Left lung (tissue), 10 donors: Measurements from ENCODE around the gene DDX39A. TPM values are rescaled to one million over a fixed set of nuclear protein-coding genes. Genes with fewer than 3 reads are reported as not detected.

Experiments
- ATAC-seq: fragments of 200-7000 bp; cut with Tn5 transposase; one replicate; pipeline ENCODE4 v1.9.1; 2020; ENCODE audit warnings: moderate library complexity
- DNase-seq, 4 donors: peaks; one replicate each; pipeline ENCODE4 v3.0.0-alpha.2; 2013 to 2020
- H3K27ac ChIP-seq, 2 donors: fragments of 200-600 bp; sonication (generic) in 1 of 2; one replicate each; pipeline versions ENCODE4 v1.5.0 to v1.8.0; 2020 to 2021
- H3K27me3 ChIP-seq, 2 donors: fragments of 200-600 bp; sonication (generic) in 1 of 2; one replicate each; pipeline versions ENCODE4 v1.5.0 to v1.8.0; 2020 to 2021
- H3K36me3 ChIP-seq, 2 donors: fragments of 200-600 bp; sonication (generic) in 1 of 2; one replicate each; pipeline versions ENCODE4 v1.5.0 to v1.8.0; 2020 to 2021
- H3K4me1 ChIP-seq, 2 donors: fragments of 200-600 bp; one replicate each; pipeline ENCODE4 v1.8.0; 2021
- H3K4me3 ChIP-seq, 2 donors: fragments of 200-600 bp; sonication (generic) in 1 of 2; one replicate each; pipeline versions ENCODE4 v1.5.0 to v1.8.0; 2020 to 2021; ENCODE audit warnings: mild to moderate bottlenecking in 1 of 2
- H3K9me3 ChIP-seq, 2 donors: fragments of 200-600 bp; sonication (generic) in 1 of 2; one replicate each; pipeline versions ENCODE4 v1.5.0 to v1.8.0; 2020 to 2021
- CTCF ChIP-seq, 2 donors: fragments of 200-600 bp; sonication (generic) in 1 of 2; IDR thresholded peaks; one replicate each; pipeline versions ENCODE4 v1.5.0 to v1.8.0; 2021; ENCODE audit warnings: antibody characterized with exemption in 2 of 2
- intact Hi-C, 2 donors: fragments of 100-400 bp; cut with DNase I; formaldehyde crosslinking; loops; one replicate each; pipeline versions ENCODE4 v1.11.2 to v1.14.2; 2022
- polyA plus RNA-seq, 6 donors: library from polyadenylated mRNA; unstranded; fragments of 120-200 nt; gene quantifications; one replicate each; pipeline ENCODE4 v1.2.1, GENCODE V29; 2013; ENCODE audit not compliant: insufficient read length in 6 of 6
- total RNA-seq, 2 donors: library from RNA; stranded (reverse); fragmentation: NEBNext Ultra II Directional; extraction: Animal tissue kit (Norgen Biotek cat#: 25700); gene quantifications; one replicate each; pipeline ENCODE4 v1.2.1, GENCODE V29; 2021
- donor health status: DM: no; HTN: yes; CAD: no.
- donor health status: DM: no; HTN: no; CAD: no.

The DDX39A gene
- total and polyA plus RNA-seq, 8 donors, result 42.5 to 90.1 (median 49.9) TPM

GRCh38 chr19:14446336-14447036, 27.3 kb upstream of the DDX39A start:
- Histone ChIP-seq H3K4me1 (no peaks in the 10 kb centered on the region), H3K9me3 (no peaks in the 10 kb centered on the region), H3K27me3 (no peaks in the 10 kb centered on the region), H3K27ac (no peak overlapping the region), H3K36me3 (peaks cover 10 to 100% of the 10 kb centered on the region in 2 donors), H3K4me3 (no peak overlapping the region)
- intact Hi-C loops, result no loop called here
- no peak for ATAC-seq
- no peak for TF ChIP-seq CTCF (IDR thresholded peaks at IDR 0.05)
- no peak for DNase-seq

GRCh38 chr19:14443632-14444216, 24.6 kb upstream of the DDX39A start:
- ATAC-seq, result no peak
- Histone ChIP-seq H3K27me3 (no peaks in the 10 kb centered on the region), H3K36me3 (peaks cover 10 to 79% of the 10 kb centered on the region in 2 donors), H3K9me3 (no peaks in the 10 kb centered on the region), H3K27ac (no peak overlapping the region), H3K4me3 (no peak overlapping the region), H3K4me1 (peaks cover 12 to 25% of the 10 kb centered on the region in 2 donors)
- TF ChIP-seq CTCF (IDR thresholded peaks at IDR 0.05), result no peak
- intact Hi-C loops, result no loop called here
- no peak for DNase-seq

GRCh38 chr19:14442891-14443631, 23.9 kb upstream of the DDX39A start:
- no peaks in the 10 kb centered on the region for H3K27me3 ChIP-seq
- intact Hi-C loops, result no loop called here

GRCh38 chr19:14441041-14441938, 22.1 kb upstream of the DDX39A start:
- TF ChIP-seq CTCF (IDR thresholded peaks at IDR 0.05), result no peak
- Histone ChIP-seq H3K4me3 (peak overlapping the region in 1 of 2 donors; percentile 55), H3K27me3 (no peaks in the 10 kb centered on the region), H3K27ac (peak overlapping the region in 1 of 2 donors; percentile 80), H3K4me1 (peaks cover 16 to 48% of the 10 kb centered on the region in 2 donors), H3K9me3 (no peaks in the 10 kb centered on the region), H3K36me3 (peaks cover 10 to 54% of the 10 kb centered on the region in 2 donors)
- intact Hi-C loops, result no loop called here
- no peak for ATAC-seq
- peak in 1 of 4 donors; percentile 68 for DNase-seq

More at GRCh38 chr19:14442891-14443631, 23.9 kb upstream of the DDX39A start:
- H3K27ac ChIP-seq, result no peak overlapping the region
- peak in 1 of 4 donors; percentile 60 for DNase-seq
- no peak overlapping the region for H3K4me3 ChIP-seq
- H3K36me3 ChIP-seq, result peaks cover 10 to 72% of the 10 kb centered on the region in 2 donors
- H3K4me1 ChIP-seq, result peaks cover 16 to 31% of the 10 kb centered on the region in 2 donors
- TF ChIP-seq CTCF (IDR thresholded peaks at IDR 0.05), result no peak
- H3K9me3 ChIP-seq, result no peaks in the 10 kb centered on the region
- no peak for ATAC-seq
